ENCODE results near the gene ARHGAP42. TPM values are rescaled to one million over a fixed set of nuclear protein-coding genes. Genes with fewer than 3 reads are reported as not detected.

ARHGAP42 gene
- total RNA-seq, 1 experiment from 2014 or later = 8.0 TPM

DNA sequence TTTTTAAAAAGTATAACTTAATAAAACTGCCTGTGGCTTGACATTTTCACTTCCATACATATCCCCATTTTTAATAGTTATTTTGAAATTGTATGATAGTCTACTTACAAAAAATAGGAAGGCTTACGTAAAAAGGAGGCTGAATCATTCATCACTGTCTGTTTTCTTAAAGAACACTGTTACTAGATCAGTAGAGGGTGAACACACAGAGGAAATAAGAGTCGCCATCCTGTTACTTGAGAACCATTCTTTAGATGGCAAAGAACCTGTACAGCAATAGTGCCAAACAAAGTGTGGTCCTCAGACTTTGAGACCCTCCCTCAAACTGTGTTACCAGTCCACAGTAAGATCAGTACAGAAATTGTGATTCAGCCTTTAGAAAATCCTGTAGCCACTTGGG is 261.8 kb downstream of the ARHGAP42 start:
- intact Hi-C loops (cut with micrococcal nuclease; ENCODE audit: unreplicated experiment) = loop anchor here (5.0 kb wide), 2 partner anchors 142 to 867 kb away; no protein-coding TSS in a partner anchor
- peak; percentile 75 for DNase-seq (ENCODE audit: low spot score)
- Histone ChIP-seq H3K36me3 (ENCODE audit: insufficient read depth, low read length, poor library complexity, severe bottlenecking) (no peaks in the 10 kb centered on the region), H3K4me3 (ENCODE audit: low read depth, low read length, poor library complexity, severe bottlenecking) (peak overlapping the region; percentile 12), H3K9me3 (ENCODE audit: low read depth, low read length, poor library complexity, severe bottlenecking) (no peaks in the 10 kb centered on the region), H3K27ac (ENCODE audit: low read depth, low read length, poor library complexity, severe bottlenecking) (peak overlapping the region; percentile 94), H3K27me3 (replicated peaks; ENCODE audit: insufficient read depth, low read depth, low read length, poor library complexity) (no peaks in the 10 kb centered on the region), H3K4me1 (ENCODE audit: insufficient read depth, low read length, poor library complexity, severe bottlenecking) (peaks cover 46% of the 10 kb centered on the region)
- CTCF ChIA-PET = no interaction called here
- TF ChIP-seq EZH2 (IDR thresholded peaks at IDR 0.05; ENCODE audit: borderline replicate concordance, low read depth, low read length, poor library complexity, severe bottlenecking) = no peak
- no peak for TF ChIP-seq CTCF (conservative IDR thresholded peaks at IDR 0.05; ENCODE audit: low read depth, low read length)
- POLR2A ChIA-PET (ENCODE audit: low non-redundant PET) = no interaction called here
- BruUV-seq (replicated peaks) = no TSS peak

DNA sequence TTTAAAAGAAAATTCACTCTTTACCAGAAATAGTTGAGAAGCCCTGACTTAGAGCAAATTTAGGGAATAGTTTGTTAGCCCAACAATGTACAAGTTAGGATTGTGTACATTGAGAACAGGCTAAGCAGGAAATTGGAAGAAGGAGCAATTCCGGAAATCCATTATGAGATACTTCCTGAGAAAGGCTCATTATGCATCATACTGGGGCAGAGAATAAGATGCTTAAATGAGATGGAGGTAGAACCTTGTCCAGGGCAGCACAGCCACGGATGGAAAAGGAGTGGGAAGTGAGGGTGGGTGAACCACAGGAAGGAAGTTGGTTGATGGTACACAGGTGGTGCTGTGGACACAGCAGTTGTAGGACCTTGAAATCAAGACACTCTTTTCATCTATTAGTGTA is 262.4 kb downstream of the ARHGAP42 start:
- no peaks in the 10 kb centered on the region for H3K27me3 ChIP-seq (replicated peaks; ENCODE audit: insufficient read depth, low read depth, low read length, poor library complexity)
- ChIA-PET POLR2A (ENCODE audit: low non-redundant PET) (no interaction called here), CTCF (no interaction called here)
- DNase-seq (ENCODE audit: low spot score) = peak; percentile 98
- TF ChIP-seq CTCF (conservative IDR thresholded peaks at IDR 0.05; ENCODE audit: low read depth, low read length) (no peak), EZH2 (IDR thresholded peaks at IDR 0.05; ENCODE audit: borderline replicate concordance, low read depth, low read length, poor library complexity, severe bottlenecking) (no peak)
- H3K36me3 ChIP-seq (ENCODE audit: insufficient read depth, low read length, poor library complexity, severe bottlenecking) = no peaks in the 10 kb centered on the region
- peak overlapping the region; percentile 12 for H3K4me3 ChIP-seq (ENCODE audit: low read depth, low read length, poor library complexity, severe bottlenecking)
- no TSS peak for BruUV-seq (replicated peaks)
- intact Hi-C loops (cut with micrococcal nuclease; ENCODE audit: unreplicated experiment) = loop anchor here (5.0 kb wide), 2 partner anchors 142 to 867 kb away; no protein-coding TSS in a partner anchor
- H3K9me3 ChIP-seq (ENCODE audit: low read depth, low read length, poor library complexity, severe bottlenecking) = no peaks in the 10 kb centered on the region
- peaks cover 46% of the 10 kb centered on the region for H3K4me1 ChIP-seq (ENCODE audit: insufficient read depth, low read length, poor library complexity, severe bottlenecking)
- peak overlapping the region; percentile 94 for H3K27ac ChIP-seq (ENCODE audit: low read depth, low read length, poor library complexity, severe bottlenecking)

DNA sequence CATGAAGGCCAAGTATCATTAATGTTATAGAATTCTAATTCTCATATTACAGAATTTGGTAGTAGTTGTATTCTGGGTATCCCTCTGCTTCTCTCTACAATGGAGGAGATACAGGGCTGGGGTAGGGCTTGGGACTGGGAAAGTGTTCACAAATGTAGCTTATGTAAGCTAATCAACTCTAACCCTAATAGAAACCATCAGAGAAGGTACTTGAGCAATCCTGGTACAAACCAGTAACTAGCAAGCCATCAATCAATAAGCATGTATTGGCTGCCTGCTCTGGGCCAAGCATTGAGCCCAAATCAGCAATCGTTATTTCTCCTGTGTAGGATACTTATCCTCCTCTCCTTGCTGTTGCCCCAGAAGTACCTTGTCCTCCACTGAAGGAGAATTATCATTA is 268.2 kb downstream of the ARHGAP42 start:
- TF ChIP-seq EZH2 (IDR thresholded peaks at IDR 0.05; ENCODE audit: borderline replicate concordance, low read depth, low read length, poor library complexity, severe bottlenecking) (no peak), CTCF (conservative IDR thresholded peaks at IDR 0.05; ENCODE audit: low read depth, low read length) (no peak)
- intact Hi-C loops (cut with micrococcal nuclease; ENCODE audit: unreplicated experiment) = no loop called here
- ChIA-PET POLR2A (ENCODE audit: low non-redundant PET) (no interaction called here), CTCF (no interaction called here)
- Histone ChIP-seq H3K9me3 (ENCODE audit: low read depth, low read length, poor library complexity, severe bottlenecking) (no peaks in the 10 kb centered on the region), H3K27me3 (replicated peaks; ENCODE audit: insufficient read depth, low read depth, low read length, poor library complexity) (no peaks in the 10 kb centered on the region), H3K4me1 (ENCODE audit: insufficient read depth, low read length, poor library complexity, severe bottlenecking) (peaks cover 19% of the 10 kb centered on the region), H3K4me3 (ENCODE audit: low read depth, low read length, poor library complexity, severe bottlenecking) (no peak overlapping the region), H3K27ac (ENCODE audit: low read depth, low read length, poor library complexity, severe bottlenecking) (no peak overlapping the region), H3K36me3 (ENCODE audit: insufficient read depth, low read length, poor library complexity, severe bottlenecking) (no peaks in the 10 kb centered on the region)
- DNase-seq (ENCODE audit: low spot score) = no peak
- no TSS peak for BruUV-seq (replicated peaks)

All from A673 (cell line).